Ovary (tissue), 3 donors: ENCODE measurements around the gene MOCS1.

Source experiments
- CTCF ChIP-seq, 3 donors: fragments of 450-650 bp in 2 of 3; fragments of 200-600 bp in 1 of 3; IDR thresholded peaks; one replicate each; pipeline versions ENCODE4 v1.5.1 to v1.8.0; 2016 to 2022; ENCODE audit warnings: antibody characterized with exemption in 3 of 3, mild to moderate bottlenecking in 1 of 3
- EP300 ChIP-seq: sonication (generic); formaldehyde crosslinking; IDR thresholded peaks from one replicate; pipeline ENCODE4 v1.6.1; 2017; ENCODE audit warnings: antibody characterized with exemption
- donor health status: DM: no; HTN: no; CAD: no.

DNA sequence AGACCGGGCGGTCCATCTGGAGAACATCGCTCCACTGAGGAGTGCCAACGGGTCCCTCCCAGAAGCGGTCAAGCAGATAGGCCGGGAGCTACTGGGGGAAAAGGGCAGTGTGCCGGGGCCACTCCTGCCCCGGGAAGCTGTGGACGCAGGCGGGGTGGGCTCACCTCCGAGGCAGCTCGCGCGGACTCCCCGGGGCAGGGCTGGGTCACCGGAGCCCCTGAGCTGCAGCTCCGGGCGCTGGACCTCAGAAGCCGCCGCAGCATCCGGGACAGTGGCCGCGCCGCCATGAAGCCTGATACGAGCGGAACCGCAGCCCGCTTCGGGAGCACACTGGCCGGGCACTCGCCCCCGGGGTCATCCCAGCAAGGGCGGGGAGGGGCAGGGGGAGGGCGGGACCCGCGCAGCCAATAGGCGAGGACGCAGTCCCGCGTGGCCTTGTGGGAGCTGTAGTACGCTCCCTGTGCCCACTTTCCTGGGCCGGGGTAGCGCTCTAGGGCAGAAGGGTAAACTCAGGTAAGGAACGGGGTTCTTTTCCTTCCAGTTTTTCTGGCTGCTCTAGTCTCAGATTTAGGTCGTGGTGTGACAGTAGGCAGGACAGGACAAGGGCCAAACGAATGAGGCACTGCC lies at the start of gene MOCS1:
- TF ChIP-seq CTCF (IDR thresholded peaks at IDR 0.05) (no peak), EP300 (no peak)
